Measurements from ENCODE around the gene ZNF28.

ZNF28 gene

DNA sequence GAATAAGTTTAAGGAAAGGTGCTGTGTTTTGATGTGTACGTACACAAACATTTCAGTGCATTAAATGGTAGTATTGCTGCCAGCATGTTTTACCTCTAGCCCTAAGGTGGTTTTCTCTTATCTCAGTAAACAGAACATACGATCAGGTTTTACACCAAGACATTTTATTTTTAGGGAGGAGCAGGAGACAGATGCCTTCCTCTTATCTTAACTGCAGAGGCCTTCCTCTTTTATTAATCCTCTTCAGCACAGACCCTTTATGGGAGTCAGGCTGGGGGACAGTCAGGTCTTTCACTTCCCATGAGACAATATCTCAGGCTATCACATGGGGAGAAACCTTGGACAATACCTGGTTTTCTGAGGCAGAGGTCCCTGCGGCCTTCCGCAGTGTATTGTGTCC, 71.7 kb downstream of the ZNF28 start:
- TF ChIP-seq CTCF (IDR thresholded peaks at IDR 0.05; ENCODE audit: low read depth, low read length), result no peak
- in situ Hi-C loops (cut with HindIII; ENCODE audit: low sequenced_read_pairs), result no loop called here
- no peak overlapping the region for H3K4me3 ChIP-seq (ENCODE audit: low read depth, low read length)
- no peak for DNase-seq (ENCODE audit: low read depth, low spot score)

DNA sequence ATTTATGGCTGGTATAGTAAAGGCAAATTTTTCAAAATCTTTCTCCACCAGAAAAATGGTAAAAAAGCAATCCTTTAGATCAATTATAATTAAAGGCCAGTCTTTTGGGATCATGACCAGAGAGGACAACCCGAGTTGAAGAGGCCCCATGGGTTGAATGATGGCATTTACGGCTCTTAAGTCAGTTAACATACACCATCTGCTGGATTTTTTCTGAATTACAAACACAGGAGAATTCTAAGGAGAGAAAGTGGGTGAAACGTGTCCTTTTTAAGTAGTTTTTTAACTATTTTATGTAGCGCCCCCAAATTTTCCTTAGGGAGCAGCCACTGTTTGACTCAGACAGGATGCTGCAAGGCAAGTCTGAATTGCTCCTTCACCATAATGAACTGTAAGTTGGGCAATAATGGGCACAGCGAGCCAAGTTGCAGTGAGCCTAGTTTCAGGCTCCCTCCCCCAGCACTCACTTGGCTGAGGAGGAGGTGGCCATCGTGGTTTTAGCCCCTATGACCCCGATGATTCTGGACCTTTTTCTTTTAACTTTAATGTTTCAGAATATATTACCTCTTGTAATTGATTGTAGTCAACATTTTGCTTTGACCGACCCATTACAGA, 73.0 kb downstream of the ZNF28 start:
- DNase-seq (ENCODE audit: low read depth, low spot score), result peak; percentile 34
- no peak for TF ChIP-seq CTCF (IDR thresholded peaks at IDR 0.05; ENCODE audit: low read depth, low read length)
- in situ Hi-C loops (cut with HindIII; ENCODE audit: low sequenced_read_pairs), result no loop called here
- H3K4me3 ChIP-seq (ENCODE audit: low read depth, low read length), result no peak overlapping the region

Measured in astrocyte of the spinal cord (primary cell).